NCI-H524 treated with DMSO at 0.1 percent for 48 hours (cell line): Measurements from ENCODE around the gene MYL5.
"Not testable (repeated sequence)": the region's sequence is repeated elsewhere in the genome, so short reads cannot be mapped to it uniquely, and the experiment has no call there.

Experiments
- DNase-seq: peaks from one replicate; lab custom pipeline; 2025; lab: John Stamatoyannopoulos, UW

The MYL5 gene

DNA sequence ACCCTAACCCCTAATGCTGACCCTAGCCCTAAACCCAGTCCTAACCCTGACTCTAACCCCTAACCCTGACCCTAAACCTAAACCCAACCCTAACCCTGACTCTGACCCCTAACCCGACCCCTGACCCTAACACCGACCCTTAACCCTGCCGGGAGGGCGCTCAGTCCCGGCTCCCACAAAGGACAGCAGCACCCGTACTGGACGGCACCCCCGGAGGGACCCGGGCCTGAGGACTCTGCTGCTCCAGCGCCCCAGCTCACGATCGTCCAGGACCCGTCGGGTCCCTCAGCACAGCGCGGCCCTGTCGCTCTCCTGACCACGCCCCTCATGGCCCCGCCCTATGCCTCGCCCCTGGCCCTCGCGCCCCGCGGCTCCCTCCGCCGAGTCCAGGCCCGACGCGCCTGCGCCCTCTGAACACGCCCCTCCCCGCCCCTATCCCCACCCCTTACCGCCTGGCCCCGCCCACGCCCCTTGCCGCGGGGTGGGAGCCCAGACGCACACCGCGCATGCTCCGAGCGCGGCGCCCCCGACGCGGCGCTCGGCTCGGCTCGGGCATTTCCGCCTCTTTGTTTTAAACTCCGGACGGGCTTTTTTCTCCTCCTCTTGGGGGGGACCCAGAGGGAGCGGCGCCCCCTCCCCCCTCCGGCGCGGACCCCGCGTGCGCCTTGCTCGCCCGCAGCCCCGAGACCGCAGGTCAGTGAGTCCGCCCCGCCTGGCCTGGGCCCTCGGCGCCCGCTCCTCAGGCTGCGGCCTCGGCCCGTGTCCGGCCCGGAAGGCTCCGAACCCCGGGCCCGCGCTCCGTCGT is 31.1 kb downstream of the MYL5 start, which contains the start of gene PCGF3:
Gene PCGF3 (plus strand): TSS at position 555 of the 805 bp plus-strand sequence. CDS start 27,849 bp downstream, outside the sequence.
- peak; percentile 44 for DNase-seq

DNA sequence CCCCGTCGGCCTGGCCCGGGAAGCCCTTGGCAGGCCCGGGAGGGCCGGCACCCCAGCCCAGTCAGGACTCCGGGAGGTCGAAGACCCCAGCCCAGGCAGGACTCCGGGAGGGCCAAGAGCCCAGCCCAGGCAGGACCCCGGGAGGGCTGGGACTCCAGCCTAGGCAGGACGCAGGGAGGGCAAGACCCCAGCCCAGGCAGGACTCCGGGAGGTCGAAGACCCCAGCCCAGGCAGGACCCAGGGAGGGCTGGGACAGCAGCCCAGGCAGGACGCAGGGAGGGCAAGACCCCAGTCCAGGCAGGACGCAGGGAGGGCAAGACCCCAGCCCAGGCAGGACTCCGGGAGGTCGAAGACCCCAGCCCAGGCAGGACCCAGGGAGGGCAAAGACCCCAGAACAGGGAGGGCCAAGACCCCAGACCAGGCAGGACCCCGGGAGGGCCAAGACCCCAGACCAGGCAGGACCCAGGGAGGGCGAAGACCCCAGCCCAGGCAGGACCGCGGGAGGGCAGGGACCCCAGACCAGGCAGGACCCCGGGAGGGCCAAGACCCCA is 31.8 kb downstream of the MYL5 start:
- not testable (repeated sequence) for DNase-seq

DNA sequence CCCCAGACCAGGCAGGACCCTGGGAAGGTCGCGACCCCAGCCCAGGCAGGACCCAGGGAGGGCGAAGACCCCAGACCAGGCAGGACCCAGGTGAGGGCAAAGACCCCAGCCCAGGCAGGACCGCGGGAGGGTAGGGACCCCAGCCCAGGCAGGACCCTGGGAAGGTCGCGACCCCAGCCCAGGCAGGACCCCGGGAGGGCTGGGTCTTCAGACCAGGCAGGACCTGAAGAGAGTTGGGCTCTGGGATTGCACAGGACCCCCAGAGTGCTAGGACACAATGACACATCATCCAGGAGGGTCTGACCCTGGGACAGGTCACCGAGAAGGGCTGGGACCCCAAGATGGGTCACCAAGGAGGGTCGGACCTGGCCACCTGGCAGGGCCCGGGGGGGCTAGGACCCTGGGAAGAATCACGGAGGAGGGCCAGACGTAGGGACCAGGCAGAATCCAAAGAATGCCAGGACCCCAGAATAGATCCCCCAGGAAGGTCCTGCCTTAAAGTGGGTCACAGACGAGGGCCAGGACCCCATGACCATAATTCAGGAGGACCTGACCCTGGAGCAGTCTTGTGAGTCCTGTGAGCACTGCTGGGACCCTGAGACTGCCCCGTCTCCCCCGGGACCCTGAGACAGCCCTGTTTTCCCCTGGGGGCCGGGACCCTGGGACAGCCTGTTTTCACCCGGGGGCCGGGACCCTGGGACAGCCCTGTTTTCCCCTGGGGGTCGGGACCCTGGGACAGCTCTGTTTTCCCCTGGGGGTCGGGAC is 32.7 kb downstream of the MYL5 start:
- no peak for DNase-seq

DNA sequence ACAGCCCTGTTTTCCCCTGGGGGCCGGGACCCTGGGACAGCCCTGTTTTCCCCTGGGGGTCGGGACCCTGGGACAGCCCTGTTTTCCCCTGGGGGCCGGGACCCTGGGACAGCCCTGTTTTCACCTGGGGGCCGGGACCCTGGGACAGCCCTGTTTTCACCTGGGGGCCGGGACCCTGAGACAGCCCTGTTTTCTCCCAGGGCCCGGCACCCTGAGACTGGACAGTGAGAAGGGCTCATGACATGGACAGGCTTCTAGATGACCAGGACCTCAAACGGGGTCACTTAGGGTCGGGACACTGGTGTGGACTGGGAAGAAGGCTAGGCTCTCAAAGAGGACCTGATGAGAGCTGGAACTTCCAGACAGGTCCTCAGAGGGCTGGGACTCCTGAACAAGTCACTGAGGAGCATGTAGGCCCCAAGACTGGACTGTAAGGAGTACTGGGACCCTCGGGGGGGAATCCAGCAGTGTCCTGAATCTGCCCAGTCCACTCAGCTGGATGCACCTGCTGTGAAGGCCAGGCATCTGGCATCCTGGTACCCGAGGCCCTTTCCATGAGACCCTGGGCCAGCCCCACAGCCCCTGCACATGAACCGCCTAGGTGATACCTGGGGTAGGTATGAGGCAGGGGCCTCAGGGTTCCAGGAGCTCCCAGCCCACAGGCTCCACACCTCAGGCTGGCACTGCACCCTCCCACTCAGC is 33.7 kb downstream of the MYL5 start:
- no peak for DNase-seq

DNA sequence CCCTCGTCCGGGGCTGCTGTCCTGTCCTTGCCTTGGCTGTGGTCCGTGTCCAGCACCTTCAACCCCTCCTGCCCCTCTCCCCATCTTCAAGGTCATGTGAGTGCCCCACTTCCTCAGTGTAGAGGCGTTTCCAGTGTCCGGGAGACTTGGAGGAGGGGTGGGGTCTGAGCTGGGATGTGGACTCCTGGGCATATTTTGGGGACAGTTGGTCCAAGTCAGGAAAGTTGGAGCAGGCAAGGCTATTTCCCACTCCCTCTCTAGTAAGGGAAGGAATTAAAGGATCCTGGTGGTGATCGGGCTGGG is 34.2 kb downstream of the MYL5 start:
- DNase-seq = no peak

DNA sequence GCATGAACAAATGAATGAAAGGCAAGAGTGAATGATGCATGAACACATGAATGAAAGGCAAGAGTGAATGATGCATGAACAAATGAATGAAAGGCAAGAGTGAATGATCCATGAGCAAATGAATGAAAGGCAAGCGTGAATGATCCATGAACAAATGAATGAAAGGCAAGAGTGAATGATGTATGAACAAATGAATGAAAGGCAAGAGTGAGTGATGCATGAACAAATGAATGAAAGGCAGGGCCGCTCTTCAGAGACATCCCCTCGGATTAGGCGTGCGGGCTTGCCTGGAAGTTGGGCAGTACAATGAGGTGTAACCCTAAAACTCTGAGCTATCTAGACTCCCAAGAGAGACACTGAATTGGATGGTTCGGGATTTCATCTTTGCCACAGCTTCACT is 35.0 kb downstream of the MYL5 start:
- no peak for DNase-seq

DNA sequence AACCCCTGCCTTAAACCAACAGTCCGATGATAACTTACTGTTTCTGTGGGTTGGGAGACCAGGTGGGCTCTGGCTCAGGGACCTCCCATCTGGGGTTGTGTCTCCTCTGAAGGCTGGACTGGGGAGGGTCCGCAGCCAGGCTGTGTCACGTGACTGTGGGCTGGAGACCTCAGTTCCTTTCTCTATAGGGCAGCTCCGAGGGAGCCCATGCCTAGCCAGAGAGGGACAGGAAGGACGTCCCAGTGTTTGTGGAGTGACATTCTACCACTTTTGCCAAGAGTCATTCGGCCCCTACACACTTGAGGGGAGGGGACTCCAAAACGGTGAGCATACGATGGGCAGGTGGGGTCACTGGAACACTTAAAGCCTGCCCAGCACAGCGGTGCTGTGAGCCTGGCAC is 35.8 kb downstream of the MYL5 start:
- no peak for DNase-seq

DNA sequence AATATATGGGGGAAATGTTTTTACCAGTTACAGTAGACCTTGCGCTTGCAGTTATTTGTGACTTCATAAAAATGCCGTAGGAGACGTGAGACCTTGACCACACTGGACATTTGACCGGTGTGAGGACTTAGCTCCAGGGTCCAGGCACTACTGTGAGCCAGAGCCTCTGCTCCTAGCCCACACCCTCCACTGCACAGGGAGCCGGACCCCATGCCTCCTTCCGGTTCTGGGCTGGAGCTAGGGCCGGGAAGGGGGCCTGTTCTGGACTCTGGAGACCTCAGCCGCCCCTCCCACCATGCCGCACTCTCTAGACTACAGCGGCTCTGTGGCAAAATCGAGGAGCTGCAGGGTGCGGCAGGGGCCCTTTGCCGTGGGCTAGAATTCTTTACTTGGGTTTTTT is 36.6 kb downstream of the MYL5 start:
- no peak for DNase-seq

DNA sequence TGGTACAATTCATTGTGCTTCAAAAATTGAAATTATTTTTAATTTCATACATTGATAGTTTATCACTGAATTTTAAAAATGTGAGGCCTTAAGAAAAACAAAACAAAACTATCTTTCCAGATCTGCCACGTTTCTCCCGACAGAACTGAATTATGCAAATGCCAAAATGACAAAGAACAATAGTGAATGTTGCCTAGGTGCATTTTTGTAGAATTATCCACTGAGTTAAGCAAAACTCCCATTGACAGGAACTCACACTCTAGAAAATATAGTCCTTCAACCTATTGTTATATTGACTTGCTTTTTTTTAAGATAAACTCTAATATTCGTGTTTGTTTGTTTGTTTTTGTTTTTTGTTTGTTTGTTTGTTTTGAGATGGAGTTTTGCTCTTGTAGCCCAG is 37.8 kb downstream of the MYL5 start:
- no peak for DNase-seq

DNA sequence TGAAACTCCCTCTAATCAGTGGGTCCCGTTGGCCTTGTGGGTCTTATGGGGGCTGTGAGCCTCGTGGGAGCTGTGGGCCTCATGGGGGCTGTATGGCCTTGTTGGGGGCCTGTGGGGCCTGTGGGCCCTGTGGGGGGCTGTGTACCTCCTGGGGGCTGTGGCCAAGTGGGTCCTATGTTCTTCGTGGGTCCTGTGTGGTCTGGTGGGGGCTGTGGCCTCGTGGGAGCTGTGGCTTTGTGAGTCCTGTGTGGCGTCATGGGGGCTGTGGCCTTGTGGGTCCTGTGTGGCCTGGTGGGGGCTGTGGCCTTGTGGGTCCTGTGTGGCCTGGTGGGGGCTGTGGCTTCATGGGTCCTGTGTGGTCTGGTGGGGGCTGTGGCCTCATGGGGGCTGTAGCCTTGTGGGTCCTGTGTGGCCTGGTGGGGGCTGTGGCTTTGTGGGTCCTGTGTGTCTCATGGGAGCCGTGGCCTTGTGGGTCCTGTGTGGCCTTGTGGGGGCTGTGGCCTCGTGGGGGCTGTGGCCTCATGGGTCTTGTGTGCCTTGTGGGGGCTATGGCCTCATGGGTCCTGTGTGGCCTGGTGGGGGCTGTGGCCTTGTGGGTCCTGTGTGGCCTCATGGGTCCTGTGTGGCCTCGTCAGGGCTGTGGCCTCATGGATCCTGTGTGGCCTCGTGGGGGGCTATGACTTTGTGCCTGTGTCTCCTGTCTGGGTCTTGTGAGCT is 38.7 kb downstream of the MYL5 start:
- no peak for DNase-seq

DNA sequence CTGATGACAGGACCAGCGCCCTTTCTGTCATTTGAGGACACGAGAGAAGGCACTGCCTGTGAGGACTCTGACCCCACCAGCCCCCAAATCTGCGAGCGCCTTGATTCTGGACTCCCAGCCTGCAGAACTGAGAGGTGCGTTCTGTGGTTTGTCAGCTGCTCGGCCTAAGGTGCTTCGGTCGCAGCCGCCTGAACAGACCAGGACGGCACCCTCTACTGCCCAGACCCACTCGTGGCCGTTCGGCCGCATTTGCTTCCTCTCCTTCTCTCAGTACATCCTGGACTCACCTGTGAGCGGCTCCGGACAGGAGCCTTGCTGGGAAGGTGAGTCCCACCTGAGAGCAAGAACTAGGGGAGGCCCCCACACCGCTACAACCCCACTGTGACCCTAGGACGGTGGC is 39.7 kb downstream of the MYL5 start:
- DNase-seq = no peak

DNA sequence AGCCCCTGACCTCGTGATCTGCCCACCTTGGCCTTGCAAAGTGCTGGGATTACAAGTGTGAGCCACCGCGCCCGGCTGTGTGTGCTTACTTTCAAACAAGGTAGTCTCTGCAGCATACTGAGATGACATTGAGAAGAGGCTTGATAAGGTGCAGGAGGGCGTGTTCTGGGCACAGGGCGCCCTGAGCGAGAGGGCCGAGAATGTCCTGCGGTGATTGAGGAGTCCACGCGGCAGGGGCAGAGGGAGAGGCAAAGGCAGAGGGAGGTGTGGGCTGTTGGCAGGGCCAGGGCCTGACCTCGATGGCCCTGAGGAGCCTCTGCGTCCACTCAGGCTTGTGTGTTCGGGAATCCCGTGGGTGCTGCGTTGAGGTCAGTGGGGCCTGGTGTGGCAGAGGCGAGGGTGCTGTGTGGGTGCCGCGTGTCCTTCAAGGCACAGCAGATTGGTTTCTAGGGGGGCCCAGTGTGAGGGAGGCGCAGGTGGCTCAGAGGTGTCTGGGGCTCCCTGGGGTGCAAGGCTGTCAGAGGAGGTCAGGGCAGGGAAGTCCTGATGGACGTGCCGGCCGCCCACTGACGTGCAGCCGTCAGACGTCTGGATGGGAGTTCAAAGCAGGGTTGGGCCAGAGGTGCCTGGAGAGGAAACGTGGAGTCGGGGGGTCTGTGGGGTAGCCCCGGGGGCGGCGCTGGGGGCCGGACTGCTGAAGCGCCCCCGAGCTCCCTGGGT is 43.4 kb downstream of the MYL5 start:
- no peak for DNase-seq

DNA sequence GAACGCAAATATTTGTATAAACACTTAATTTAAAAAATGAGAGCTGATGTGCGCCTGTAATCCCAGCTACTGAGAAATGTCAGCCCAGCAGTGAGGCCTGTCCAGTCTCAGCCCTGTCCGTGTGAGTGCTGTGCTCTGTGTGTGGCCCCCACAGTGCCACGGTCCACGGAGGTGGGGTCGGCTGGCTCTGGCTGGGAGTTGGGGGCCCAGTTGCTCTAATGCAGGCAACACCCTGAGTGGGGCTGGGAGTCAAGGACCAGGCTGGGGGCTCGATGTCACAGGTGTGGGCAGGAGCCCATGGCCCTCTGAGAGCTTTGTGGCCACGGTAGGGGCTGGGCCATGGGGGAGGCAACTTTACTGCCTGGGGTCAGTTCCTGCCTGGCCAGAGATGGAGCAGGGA is 44.1 kb downstream of the MYL5 start:
- DNase-seq = no peak

DNA sequence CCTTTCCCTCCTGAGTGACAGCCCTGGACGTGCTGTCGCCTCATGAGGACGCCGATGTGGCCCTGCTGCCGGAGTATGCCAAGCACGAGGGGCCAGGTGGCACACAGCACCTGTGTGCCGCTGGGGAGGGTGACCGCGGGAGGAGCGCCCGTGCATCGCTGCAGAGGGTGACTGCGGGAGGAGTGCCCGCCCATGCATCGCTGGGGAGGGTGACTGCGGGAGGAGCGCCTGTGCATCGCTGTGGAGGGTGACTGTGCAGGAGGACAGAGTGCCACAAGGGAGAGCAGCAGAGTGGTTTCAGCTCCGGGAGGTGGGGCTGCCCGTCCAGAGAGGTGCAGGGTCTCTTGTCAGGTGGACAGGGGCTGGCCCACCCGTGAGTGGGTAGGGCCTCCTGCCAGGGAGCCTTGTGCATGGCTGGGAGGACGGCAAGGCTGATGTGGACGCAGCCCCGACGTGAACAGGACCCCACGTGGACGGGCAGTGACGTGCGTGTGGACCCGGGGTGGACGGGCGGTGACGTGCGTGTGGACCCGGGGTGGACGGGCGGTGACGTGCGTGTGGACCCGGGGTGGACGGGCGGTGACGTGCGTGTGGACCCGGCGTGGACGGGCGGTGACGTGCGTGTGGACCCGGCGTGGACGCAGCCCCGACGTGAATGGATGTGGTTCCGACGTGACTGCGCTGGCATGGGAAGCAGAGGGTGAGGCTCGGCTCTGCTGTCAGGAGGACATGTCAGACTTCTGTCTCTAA is 45.9 kb downstream of the MYL5 start:
- DNase-seq = no peak

DNA sequence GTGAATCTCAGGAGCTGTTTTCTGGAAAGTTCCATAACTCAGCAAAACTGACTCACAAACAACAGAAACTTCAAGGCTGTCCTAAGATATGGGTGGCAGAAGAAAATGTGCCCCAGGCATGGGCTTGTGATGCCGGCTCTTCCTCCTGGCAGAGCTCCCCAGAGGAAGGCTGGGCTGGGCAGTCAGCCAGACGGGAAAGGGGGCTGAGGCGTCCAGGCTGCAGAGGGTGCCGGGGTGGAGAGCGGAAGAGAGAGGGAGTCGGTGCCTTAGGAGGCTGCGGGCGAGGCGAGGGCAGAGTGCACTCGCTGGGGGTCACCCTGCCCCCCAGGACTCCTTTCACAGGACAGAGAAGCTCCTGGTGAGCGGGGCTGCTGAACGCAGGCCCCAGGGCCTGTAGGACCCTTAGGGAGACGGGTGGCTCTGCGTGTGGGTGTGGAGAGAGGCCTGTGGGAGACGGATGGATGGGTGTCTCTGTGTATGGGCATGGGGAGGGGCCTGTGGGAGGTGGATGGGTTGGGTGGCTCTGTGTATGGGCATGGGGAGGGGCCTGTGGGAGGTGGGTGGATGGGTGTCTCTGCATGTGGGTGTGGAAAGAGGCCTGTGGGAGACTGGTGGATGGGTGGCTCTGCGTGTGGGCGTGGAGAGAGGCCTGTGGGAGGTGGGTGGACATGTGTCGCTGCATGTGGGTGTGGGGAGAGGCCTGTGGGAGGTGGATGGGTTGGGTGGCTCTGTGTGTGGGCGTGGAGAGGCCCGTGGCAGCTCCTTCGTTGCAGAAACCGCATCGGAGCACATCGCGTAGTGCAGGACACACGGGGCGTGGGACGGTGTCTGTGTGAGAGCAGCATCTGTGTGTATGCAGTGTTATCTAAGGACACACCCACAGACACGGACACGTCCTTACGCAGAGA is 47.2 kb downstream of the MYL5 start:
- DNase-seq = no peak

DNA sequence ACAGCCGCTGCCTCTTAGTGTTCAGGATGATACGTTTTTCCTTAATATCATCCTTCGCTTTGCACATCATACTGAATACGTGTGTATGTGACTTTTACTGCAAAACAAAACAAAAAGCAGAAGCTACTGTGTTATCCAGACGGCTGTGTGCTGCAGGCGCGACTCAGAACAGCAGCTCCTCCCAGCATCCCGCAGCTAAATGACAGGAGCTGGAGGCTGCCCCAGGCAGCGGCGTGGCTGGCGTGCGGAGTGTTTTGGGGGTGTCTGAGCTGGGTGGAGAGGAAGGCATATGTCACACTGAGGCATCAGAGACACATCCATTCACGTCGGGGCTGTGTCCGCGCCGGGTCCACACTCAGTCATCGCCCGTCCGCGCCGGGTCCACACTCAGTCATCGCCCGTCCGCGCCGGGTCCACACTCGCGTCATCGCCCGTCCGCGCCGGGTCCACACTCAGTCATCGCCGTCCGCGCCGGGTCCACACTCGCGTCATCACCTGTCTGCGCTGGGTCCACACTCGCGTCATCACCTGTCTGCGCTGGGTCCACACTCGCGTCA is 47.9 kb downstream of the MYL5 start:
- DNase-seq = no peak

DNA sequence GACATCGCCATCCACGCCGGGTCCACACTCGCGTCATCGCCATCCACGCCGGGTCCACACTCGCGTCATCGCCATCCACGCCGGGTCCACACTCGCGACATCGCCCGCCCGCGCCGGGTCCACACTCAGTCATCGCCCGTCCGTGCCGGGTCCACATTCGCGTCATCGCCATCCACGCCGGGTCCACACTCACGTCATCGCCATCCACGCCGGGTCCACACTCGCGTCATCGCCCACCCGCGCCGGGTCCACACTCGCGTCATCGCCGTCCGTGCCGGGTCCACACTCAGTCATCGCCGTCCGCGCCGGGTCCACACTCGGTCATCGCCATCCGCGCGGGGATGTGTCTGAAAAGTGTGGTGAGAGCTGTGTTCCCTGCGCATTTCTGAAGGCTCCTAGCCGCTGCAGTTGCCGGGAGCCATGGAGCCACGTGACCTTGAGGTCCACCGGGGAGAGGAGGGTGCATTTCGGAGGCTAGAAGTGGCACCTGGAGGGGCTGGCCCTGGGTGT is 48.6 kb downstream of the MYL5 start:
- no peak for DNase-seq

DNA sequence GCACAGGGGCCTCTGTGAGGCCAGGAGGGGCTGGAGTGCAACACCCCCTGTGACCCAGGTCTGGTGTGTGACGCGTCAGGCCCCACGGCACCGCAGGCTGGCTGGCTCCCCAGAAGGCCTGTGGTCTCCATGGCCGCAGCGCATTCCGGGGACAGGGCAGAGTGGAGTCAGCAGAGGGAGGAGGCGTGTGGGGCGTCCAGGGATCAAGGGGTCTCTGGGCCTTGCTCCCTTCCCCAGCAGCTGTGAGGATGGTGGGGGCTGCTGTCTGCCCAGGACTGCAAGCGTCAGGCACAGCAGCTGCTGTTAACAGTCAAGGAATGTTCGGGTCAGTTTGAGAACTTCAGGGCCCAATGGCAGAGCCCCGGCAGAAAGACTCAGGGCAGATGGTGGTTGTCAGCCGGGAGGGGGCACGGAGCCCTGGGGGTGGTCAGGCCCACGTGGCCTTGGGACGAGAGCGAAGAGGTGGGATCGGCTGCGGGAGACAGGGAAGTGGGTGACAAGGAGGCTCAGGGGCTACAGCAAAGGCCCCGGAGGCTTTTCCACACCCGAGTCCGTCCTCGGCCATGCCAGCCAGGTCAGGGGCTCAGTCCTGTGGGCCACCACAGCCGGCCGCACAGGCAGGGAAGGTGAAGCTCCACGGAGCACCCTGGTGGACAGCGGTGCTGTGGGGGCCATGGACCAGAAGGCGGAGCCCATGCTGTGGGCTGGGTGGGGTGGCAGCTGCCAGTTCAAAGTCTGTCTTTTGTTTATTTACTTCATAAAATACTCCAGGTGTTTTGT is 49.6 kb downstream of the MYL5 start:
- no peak for DNase-seq
